ENCODE measurements around the gene EIF6. TPM values are rescaled to one million over a fixed set of nuclear protein-coding genes. Genes with fewer than 3 reads are reported as not detected.

The EIF6 gene
- polyA plus RNA-seq, 1 donor from 2014 or later: 143 TPM

DNA sequence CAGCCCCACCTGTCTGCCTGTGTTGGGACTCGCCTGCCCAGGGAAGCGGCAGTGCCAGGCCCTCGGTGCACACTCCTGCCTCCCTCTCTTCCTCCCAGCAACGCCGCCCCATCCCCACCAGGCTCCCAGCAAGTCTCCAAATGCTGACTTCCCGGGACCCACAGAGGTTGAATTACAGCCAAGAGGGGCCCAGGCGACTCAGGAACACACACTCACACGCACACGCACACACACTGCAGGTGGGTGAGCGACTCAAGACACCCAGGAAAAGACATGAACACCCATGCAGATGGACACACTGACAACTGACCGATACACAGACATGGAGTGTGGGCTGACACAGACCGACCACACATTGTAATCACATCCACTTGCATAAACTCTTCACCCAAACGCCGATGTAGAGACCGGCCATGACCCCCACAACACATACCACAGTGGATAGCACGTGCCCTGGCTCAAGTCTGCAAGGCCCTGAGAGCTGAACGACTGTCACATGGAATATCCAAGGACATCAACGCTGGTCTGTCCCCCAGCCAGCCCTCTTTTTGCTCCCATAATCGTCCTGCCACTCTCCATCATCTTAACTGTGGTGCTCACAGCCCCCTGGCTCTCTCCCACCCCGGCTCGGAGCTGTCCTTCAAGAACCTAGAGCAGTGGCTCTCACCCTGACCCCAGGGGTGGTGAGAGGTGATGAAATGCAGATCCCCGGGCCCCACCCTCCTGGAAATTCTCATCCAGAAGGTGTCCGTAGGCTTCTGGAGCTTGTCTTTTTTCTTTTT lies 8.1 kb upstream of the EIF6 start:
- Histone ChIP-seq H4K20me1 (ENCODE audit: insufficient read depth) (no peaks in the 10 kb centered on the region), H3K79me2 (replicated peaks; ENCODE audit: insufficient read depth, low read length) (no peaks in the 10 kb centered on the region), H3K27ac (ENCODE audit: low read length) (no peak overlapping the region), H3F3A (ENCODE audit: insufficient read depth, low read length, poor library complexity, severe bottlenecking) (no peaks in the 10 kb centered on the region), H3K4me2 (ENCODE audit: low read length) (no peak overlapping the region), H3K9me3 (ENCODE audit: low read length) (no peaks in the 10 kb centered on the region), H3K9me2 (ENCODE audit: insufficient read depth, low read length) (no peaks in the 10 kb centered on the region), H3K27me3 (ENCODE audit: insufficient read depth, low read depth, low read length) (no peaks in the 10 kb centered on the region), H2AFZ (ENCODE audit: low read depth, low read length) (no peak overlapping the region), H3K9ac (ENCODE audit: low read length) (no peak overlapping the region), H3K4me3 (ENCODE audit: low read length) (no peak overlapping the region), H3K36me3 (ENCODE audit: insufficient read depth, low read length) (no peaks in the 10 kb centered on the region)
- TF ChIP-seq MXI1 (conservative IDR thresholded peaks at IDR 0.05; ENCODE audit: poor library complexity, severe bottlenecking): no peak
- TF ChIP-seq, protein P1, sequence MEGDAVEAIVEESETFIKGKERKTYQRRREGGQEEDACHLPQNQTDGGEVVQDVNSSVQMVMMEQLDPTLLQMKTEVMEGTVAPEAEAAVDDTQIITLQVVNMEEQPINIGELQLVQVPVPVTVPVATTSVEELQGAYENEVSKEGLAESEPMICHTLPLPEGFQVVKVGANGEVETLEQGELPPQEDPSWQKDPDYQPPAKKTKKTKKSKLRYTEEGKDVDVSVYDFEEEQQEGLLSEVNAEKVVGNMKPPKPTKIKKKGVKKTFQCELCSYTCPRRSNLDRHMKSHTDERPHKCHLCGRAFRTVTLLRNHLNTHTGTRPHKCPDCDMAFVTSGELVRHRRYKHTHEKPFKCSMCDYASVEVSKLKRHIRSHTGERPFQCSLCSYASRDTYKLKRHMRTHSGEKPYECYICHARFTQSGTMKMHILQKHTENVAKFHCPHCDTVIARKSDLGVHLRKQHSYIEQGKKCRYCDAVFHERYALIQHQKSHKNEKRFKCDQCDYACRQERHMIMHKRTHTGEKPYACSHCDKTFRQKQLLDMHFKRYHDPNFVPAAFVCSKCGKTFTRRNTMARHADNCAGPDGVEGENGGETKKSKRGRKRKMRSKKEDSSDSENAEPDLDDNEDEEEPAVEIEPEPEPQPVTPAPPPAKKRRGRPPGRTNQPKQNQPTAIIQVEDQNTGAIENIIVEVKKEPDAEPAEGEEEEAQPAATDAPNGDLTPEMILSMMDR (IDR thresholded peaks at IDR 0.05; ENCODE audit: poor library complexity, severe bottlenecking): no peak
- TF ChIP-seq, protein P2, sequence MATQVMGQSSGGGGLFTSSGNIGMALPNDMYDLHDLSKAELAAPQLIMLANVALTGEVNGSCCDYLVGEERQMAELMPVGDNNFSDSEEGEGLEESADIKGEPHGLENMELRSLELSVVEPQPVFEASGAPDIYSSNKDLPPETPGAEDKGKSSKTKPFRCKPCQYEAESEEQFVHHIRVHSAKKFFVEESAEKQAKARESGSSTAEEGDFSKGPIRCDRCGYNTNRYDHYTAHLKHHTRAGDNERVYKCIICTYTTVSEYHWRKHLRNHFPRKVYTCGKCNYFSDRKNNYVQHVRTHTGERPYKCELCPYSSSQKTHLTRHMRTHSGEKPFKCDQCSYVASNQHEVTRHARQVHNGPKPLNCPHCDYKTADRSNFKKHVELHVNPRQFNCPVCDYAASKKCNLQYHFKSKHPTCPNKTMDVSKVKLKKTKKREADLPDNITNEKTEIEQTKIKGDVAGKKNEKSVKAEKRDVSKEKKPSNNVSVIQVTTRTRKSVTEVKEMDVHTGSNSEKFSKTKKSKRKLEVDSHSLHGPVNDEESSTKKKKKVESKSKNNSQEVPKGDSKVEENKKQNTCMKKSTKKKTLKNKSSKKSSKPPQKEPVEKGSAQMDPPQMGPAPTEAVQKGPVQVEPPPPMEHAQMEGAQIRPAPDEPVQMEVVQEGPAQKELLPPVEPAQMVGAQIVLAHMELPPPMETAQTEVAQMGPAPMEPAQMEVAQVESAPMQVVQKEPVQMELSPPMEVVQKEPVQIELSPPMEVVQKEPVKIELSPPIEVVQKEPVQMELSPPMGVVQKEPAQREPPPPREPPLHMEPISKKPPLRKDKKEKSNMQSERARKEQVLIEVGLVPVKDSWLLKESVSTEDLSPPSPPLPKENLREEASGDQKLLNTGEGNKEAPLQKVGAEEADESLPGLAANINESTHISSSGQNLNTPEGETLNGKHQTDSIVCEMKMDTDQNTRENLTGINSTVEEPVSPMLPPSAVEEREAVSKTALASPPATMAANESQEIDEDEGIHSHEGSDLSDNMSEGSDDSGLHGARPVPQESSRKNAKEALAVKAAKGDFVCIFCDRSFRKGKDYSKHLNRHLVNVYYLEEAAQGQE (IDR thresholded peaks at IDR 0.05; ENCODE audit: borderline replicate concordance): no peak
- no peak for TF ChIP-seq POLR2AphosphoS5 (IDR thresholded peaks at IDR 0.05)
- no peak for TF ChIP-seq RAD21 (conservative IDR thresholded peaks at IDR 0.05)
- TF ChIP-seq SMC3 (conservative IDR thresholded peaks at IDR 0.05; ENCODE audit: poor library complexity): no peak
- no peak for TF ChIP-seq EP300 (conservative IDR thresholded peaks at IDR 0.05; ENCODE audit: poor library complexity, severe bottlenecking)

DNA sequence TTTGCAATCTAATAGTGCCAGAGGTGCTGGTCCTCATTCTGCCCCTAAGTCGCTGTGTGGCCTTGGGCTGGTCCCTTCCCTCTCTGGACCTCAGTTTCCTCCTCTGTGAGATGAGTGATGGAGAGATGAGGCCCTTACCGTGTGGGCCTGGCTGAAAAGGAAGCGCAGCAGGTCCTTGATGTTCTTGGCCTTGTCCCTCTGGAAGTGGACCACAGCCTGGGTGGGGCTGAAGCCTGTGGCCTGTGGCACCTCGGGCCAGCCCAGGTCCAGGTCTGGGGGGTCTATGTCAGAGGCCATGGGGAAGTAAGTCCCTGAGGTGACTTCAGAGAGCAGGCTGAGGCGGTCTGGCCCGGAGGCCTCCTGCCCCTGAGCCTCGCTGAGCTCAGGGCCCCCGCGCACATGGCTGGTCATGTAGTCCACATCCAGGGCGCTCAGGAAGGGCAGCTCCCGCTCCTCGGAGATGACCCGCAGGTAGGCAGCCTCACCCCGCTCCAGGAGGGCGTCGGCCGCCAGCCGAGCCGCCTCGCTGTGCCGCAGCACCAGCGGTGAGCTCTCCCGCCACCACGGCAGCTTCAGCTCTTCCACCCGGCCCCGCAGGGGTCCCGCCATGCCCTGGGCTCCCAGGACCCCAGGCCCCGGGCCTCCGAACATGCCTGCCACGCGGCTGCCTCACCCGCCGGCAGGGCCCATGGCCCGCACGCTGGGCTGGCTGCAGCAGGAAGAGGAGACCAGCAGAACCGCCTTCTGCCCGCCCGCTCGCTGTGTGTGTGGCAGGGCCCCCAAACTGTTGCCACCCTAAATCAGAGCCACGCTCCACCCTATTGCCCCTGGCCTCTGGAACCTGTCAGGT lies 7.3 kb upstream of the EIF6 start, which contains the start of gene FAM83C:
TSS of gene FAM83C (minus strand) at position 772 of the 850 bp plus-strand sequence. CDS start at position 651, 121 bp downstream.
- Histone ChIP-seq H3K9me3 (ENCODE audit: low read length) (no peaks in the 10 kb centered on the region), H3K9ac (ENCODE audit: low read length) (no peak within 1 kb of the TSS), H3K4me2 (ENCODE audit: low read length) (no peak within 1 kb of the TSS), H3K79me2 (replicated peaks; ENCODE audit: insufficient read depth, low read length) (no peaks in the 10 kb centered on the region), H3K9me2 (ENCODE audit: insufficient read depth, low read length) (no peaks in the 10 kb centered on the region), H4K20me1 (ENCODE audit: insufficient read depth) (no peaks in the 10 kb centered on the region), H3F3A (ENCODE audit: insufficient read depth, low read length, poor library complexity, severe bottlenecking) (no peaks in the 10 kb centered on the region), H3K27me3 (ENCODE audit: insufficient read depth, low read depth, low read length) (no peaks in the 10 kb centered on the region), H3K4me3 (ENCODE audit: low read length) (no peak within 1 kb of the TSS), H2AFZ (ENCODE audit: low read depth, low read length) (no peak within 1 kb of the TSS), H3K36me3 (ENCODE audit: insufficient read depth, low read length) (no peaks in the 10 kb centered on the region), H3K27ac (ENCODE audit: low read length) (no peak within 1 kb of the TSS)
- no peak for TF ChIP-seq EP300 (conservative IDR thresholded peaks at IDR 0.05; ENCODE audit: poor library complexity, severe bottlenecking)
- no peak for TF ChIP-seq TAF1 (IDR thresholded peaks at IDR 0.05; ENCODE audit: low read depth)

All from neural cell (in vitro differentiated cells).